Loucy (cell line): Measurements from ENCODE around the gene SOWAHA.
"Not testable (repeated sequence)": the region's sequence is repeated elsewhere in the genome, so short reads cannot be mapped to it uniquely, and the experiment has no call there.

Experiments used
- H2AFZ ChIP-seq: fragments of 200-600 bp; sonication (generic); 2 replicates; pipeline ENCODE4 v1.6.0; 2016; ENCODE audit warnings: antibody characterized with exemption, mild to moderate bottlenecking, low read length, moderate library complexity
- H3F3A ChIP-seq: fragments of 200-600 bp; 2 replicates; pipeline ENCODE4 v1.6.0; 2016; ENCODE audit warnings: antibody characterized with exemption, low read depth, mild to moderate bottlenecking
- H3K27me3 ChIP-seq: fragments of 200-600 bp; sonication (generic); 2 replicates; pipeline ENCODE4 v1.6.1; 2014; ENCODE audit warnings: low read length, mild to moderate bottlenecking; ENCODE audit not compliant: insufficient read depth, poor library complexity, severe bottlenecking
- H3K36me3 ChIP-seq: fragments of 200-600 bp; sonication (generic); 2 replicates; pipeline ENCODE4 v1.6.1; 2016; ENCODE audit warnings: low read length; ENCODE audit not compliant: insufficient read depth
- H3K4me1 ChIP-seq: fragments of 200-600 bp; sonication (generic); 2 replicates; pipeline ENCODE4 v1.5.1; 2014; ENCODE audit warnings: low read length, mild to moderate bottlenecking; ENCODE audit not compliant: insufficient read depth, poor library complexity, severe bottlenecking
- H3K4me2 ChIP-seq: fragments of 200-600 bp; sonication (generic); 2 replicates; pipeline ENCODE4 v1.6.0; 2014; ENCODE audit warnings: antibody characterized with exemption, low read length, low read depth, mild to moderate bottlenecking; ENCODE audit not compliant: poor library complexity, severe bottlenecking
- H3K4me3 ChIP-seq: fragments of 200-600 bp; sonication (generic); 2 replicates; pipeline ENCODE4 v1.5.1; 2014; ENCODE audit warnings: low read length, mild to moderate bottlenecking, mixed read lengths; ENCODE audit not compliant: poor library complexity, severe bottlenecking
- H3K79me2 ChIP-seq: fragments of 200-600 bp; sonication (generic); 2 replicates; pipeline ENCODE4 v1.6.1; 2014; ENCODE audit warnings: low read length; ENCODE audit not compliant: insufficient read depth
- H3K9ac ChIP-seq: fragments of 200-600 bp; sonication (generic); 2 replicates; pipeline ENCODE4 v1.6.0; 2014; ENCODE audit warnings: mild to moderate bottlenecking, low read depth, low read length, moderate library complexity; ENCODE audit not compliant: poor library complexity, severe bottlenecking
- H3K9me2 ChIP-seq: fragments of 200-600 bp; sonication (generic); replicated peaks from 2 replicates; pipeline ENCODE4 v1.6.1; 2016; ENCODE audit warnings: low read depth, low read length, mixed read lengths
- H3K9me3 ChIP-seq: fragments of 200-600 bp; sonication (generic); 2 replicates; pipeline ENCODE4 v1.6.1; 2014; ENCODE audit warnings: mild to moderate bottlenecking, antibody characterized with exemption, low read length, low read depth; ENCODE audit not compliant: insufficient read depth
- H4K20me1 ChIP-seq: fragments of 200-600 bp; sonication (generic); 2 replicates; pipeline ENCODE4 v1.6.0; 2014; ENCODE audit warnings: antibody characterized with exemption, low read length, mild to moderate bottlenecking; ENCODE audit not compliant: insufficient read depth, poor library complexity, severe bottlenecking
- EZH2phosphoT487 ChIP-seq: fragments of 200-600 bp; IDR thresholded peaks from 2 replicates; pipeline ENCODE4 v1.6.1; 2018; ENCODE audit warnings: antibody characterized with exemption, mild to moderate bottlenecking, moderate library complexity, borderline replicate concordance
- TF ChIP-seq, protein P1 (sequence below): fragments of 200-600 bp; sonication (generic); conservative IDR thresholded peaks from 2 replicates; pipeline ENCODE4 v1.5.1; 2014; ENCODE audit warnings: mild to moderate bottlenecking, antibody characterized with exemption, low read length

Gene SOWAHA

DNA sequence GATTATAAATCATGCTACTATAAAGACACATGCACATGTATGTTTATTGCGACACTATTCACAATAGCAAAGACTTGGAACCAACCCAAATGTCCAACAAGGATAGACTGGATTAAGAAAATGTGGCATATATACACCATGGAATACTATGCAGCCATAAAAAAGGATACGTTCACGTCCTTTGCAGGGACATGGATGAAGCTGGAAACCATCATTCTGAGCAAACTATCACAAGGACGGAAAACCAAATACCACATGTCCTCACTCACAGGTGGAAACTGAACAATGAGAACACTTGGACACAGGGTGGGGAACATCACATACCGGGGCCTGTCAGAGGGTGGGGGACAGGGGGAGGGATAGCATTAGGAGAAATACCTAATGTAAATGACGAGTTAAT lies 7.2 kb upstream of the SOWAHA start:
- not testable (repeated sequence) for H3K27me3 ChIP-seq, H3F3A ChIP-seq, H2AFZ ChIP-seq, H3K9me3 ChIP-seq, H3K4me3 ChIP-seq, H3K4me1 ChIP-seq, H3K4me2 ChIP-seq, H4K20me1 ChIP-seq, H3K9me2 ChIP-seq, H3K79me2 ChIP-seq, H3K9ac ChIP-seq, H3K36me3 ChIP-seq

DNA sequence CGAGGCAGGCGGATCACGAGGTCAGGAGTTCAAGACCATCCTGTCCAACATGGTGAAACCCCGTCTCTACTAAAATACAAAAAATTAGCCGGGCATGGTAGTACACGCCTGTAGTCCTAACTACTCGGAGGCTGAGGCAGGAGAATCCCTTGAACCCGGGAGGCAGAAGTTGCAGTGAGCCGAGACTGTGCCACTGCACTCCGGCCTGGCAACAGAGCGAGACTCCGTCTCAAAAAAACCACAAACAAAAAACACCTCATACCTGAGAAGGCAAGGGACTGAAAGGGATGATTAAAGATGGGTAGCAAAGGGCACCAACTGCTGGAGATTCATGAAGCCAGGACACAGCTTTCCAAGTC lies 6.3 kb upstream of the SOWAHA start:
- not testable (repeated sequence) for H3K36me3 ChIP-seq, H3K9ac ChIP-seq, H3K9me3 ChIP-seq, H2AFZ ChIP-seq, H3K9me2 ChIP-seq, H4K20me1 ChIP-seq, H3K4me3 ChIP-seq, H3K79me2 ChIP-seq, H3K4me2 ChIP-seq, H3K27me3 ChIP-seq, H3F3A ChIP-seq, H3K4me1 ChIP-seq

DNA sequence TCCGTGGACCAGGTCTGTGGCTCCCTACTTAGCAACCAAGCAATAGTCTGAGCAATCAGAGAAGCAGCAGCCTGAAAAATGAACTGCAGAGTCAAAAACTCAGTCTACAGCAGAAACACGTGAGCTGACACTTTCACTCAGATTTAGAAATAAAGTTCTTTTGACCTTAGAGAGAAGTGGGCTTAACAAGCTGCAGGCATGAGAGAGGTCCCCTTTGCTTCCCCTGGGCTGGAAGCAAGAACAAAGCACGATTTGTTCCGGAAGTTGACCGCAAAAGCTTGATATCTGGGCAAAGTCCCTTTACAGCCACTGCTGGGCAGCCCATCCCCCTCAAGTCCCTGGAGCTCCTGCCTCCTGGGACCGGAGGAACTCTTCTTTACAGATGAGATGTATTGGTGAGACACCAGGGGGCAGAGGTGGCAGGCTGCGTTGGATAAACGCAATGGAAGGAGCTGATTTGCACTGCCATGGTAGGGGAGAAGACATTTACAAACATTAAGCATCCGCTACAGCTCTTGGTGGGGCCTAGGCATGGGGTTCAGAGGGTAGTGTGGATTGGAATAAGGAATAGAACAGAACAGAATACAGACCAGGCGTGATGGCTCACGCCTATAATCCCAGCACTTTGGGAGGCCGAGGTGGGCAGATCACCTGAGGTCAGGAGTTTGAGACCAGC lies 5.8 kb upstream of the SOWAHA start:
- no peak overlapping the region for H2AFZ ChIP-seq
- H3K4me2 ChIP-seq: no peak overlapping the region
- H3K9me2 ChIP-seq: no peaks in the 10 kb centered on the region
- no peak overlapping the region for H3K4me3 ChIP-seq
- no peaks in the 10 kb centered on the region for H3K36me3 ChIP-seq
- no peaks in the 10 kb centered on the region for H3K79me2 ChIP-seq
- H3K9ac ChIP-seq: no peak overlapping the region
- TF ChIP-seq, protein P1, sequence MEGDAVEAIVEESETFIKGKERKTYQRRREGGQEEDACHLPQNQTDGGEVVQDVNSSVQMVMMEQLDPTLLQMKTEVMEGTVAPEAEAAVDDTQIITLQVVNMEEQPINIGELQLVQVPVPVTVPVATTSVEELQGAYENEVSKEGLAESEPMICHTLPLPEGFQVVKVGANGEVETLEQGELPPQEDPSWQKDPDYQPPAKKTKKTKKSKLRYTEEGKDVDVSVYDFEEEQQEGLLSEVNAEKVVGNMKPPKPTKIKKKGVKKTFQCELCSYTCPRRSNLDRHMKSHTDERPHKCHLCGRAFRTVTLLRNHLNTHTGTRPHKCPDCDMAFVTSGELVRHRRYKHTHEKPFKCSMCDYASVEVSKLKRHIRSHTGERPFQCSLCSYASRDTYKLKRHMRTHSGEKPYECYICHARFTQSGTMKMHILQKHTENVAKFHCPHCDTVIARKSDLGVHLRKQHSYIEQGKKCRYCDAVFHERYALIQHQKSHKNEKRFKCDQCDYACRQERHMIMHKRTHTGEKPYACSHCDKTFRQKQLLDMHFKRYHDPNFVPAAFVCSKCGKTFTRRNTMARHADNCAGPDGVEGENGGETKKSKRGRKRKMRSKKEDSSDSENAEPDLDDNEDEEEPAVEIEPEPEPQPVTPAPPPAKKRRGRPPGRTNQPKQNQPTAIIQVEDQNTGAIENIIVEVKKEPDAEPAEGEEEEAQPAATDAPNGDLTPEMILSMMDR: no peak
- no peak for TF ChIP-seq EZH2phosphoT487
- no peaks in the 10 kb centered on the region for H3F3A ChIP-seq
- no peaks in the 10 kb centered on the region for H3K4me1 ChIP-seq
- H4K20me1 ChIP-seq: no peaks in the 10 kb centered on the region
- H3K9me3 ChIP-seq: no peaks in the 10 kb centered on the region
- no peaks in the 10 kb centered on the region for H3K27me3 ChIP-seq

DNA sequence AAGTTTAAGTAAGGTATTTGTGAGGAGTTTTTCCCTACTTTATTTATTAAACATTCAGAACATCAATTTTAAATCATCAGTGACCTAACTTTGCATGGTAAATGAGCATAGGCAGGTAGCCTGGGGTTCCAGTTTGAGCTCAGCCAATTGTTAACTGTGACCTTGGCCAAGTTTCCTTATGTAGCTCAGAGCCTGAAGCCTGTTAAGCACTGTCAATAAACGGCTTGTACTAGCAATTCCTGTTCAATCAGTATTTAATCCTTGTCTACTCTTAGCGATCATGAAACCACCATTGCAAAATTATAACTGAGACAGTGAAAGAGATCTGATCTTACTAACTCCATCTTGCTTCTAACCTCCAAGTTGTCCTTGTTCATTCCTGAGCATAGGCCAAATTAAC lies 4.7 kb upstream of the SOWAHA start:
- Histone ChIP-seq H3K27me3 (no peaks in the 10 kb centered on the region), H3K4me3 (no peak overlapping the region), H2AFZ (no peak overlapping the region), H3K79me2 (no peaks in the 10 kb centered on the region), H3K4me2 (no peak overlapping the region), H3K9me2 (no peaks in the 10 kb centered on the region), H3K36me3 (no peaks in the 10 kb centered on the region), H3F3A (no peaks in the 10 kb centered on the region), H3K4me1 (no peaks in the 10 kb centered on the region), H3K9ac (no peak overlapping the region), H4K20me1 (no peaks in the 10 kb centered on the region), H3K9me3 (no peaks in the 10 kb centered on the region)
- TF ChIP-seq EZH2phosphoT487: no peak
- TF ChIP-seq, protein P1: no peak
